HepG2 (cell line): ENCODE measurements around the gene SEMA3G. TPM values are rescaled to one million over a fixed set of nuclear protein-coding genes. Genes with fewer than 3 reads are reported as not detected.
A peak's percentile ranks its signal among the peaks of the same experiment; 100 is the strongest.

Experiments
- FLYWCH1 ChIP-seq: sonication (generic); formaldehyde crosslinking; IDR thresholded peaks from 2 replicates; pipeline ENCODE4 v1.8.1; 2023; ENCODE audit warnings: mild to moderate bottlenecking, missing genetic modification reagents
- JUN ChIP-seq: sonication (generic); formaldehyde crosslinking; IDR thresholded peaks from 2 replicates; pipeline ENCODE4 v1.4.0; 2020; ENCODE audit warnings: mild to moderate bottlenecking, missing genetic modification reagents
- KLF12 ChIP-seq: sonication (generic); formaldehyde crosslinking; IDR thresholded peaks from 2 replicates; pipeline ENCODE4 v1.4.0; 2020; ENCODE audit warnings: missing genetic modification reagents, borderline replicate concordance
- NBN ChIP-seq: fragments of 450-650 bp; conservative IDR thresholded peaks from 2 replicates; pipeline ENCODE4 v1.6.1; 2017
- NFKB2 ChIP-seq: sonication (generic); formaldehyde crosslinking; IDR thresholded peaks from 2 replicates; pipeline ENCODE4 v1.4.0; 2020; ENCODE audit warnings: missing genetic modification reagents, borderline replicate concordance
- PTBP1 ChIP-seq: fragments of 200-400 bp; formaldehyde crosslinking; IDR thresholded peaks from 2 replicates; pipeline ENCODE4 v1.6.1; 2018; ENCODE audit warnings: low read length, low read depth; ENCODE audit not compliant: poor library complexity, severe bottlenecking
- RNF219 ChIP-seq: sonication (generic); formaldehyde crosslinking; IDR thresholded peaks from 2 replicates; pipeline ENCODE4 v1.5.0; 2020; ENCODE audit warnings: mild to moderate bottlenecking, missing genetic modification reagents
- XBP1 ChIP-seq: sonication (generic); formaldehyde crosslinking; IDR thresholded peaks from 2 replicates; pipeline ENCODE4 v1.5.0; 2020; ENCODE audit warnings: missing genetic modification reagents
- ZBTB1 ChIP-seq: sonication (generic); formaldehyde crosslinking; IDR thresholded peaks from 2 replicates; pipeline ENCODE4 v1.4.0; 2020; ENCODE audit warnings: missing genetic modification reagents, borderline replicate concordance
- ZFX ChIP-seq: sonication (generic); formaldehyde crosslinking; IDR thresholded peaks from 2 replicates; pipeline ENCODE4 v1.4.0; 2020; ENCODE audit warnings: mild to moderate bottlenecking, low read depth, missing genetic modification reagents, moderate library complexity
- ZNF12 ChIP-seq: sonication (generic); formaldehyde crosslinking; IDR thresholded peaks from 2 replicates; pipeline ENCODE4 v1.5.0; 2020; ENCODE audit warnings: missing genetic modification reagents
- ZNF333 ChIP-seq: sonication (generic); formaldehyde crosslinking; IDR thresholded peaks from 2 replicates; pipeline ENCODE4 v1.4.0; 2020; ENCODE audit warnings: mild to moderate bottlenecking, missing genetic modification reagents, borderline replicate concordance
- ZNF512B ChIP-seq: sonication (generic); formaldehyde crosslinking; IDR thresholded peaks from 2 replicates; pipeline ENCODE4 v1.5.1; 2020; ENCODE audit warnings: missing genetic modification reagents, mild to moderate bottlenecking, borderline replicate concordance
- ZNF552 ChIP-seq: sonication (generic); formaldehyde crosslinking; IDR thresholded peaks from 2 replicates; pipeline ENCODE4 v1.9.0; 2022; ENCODE audit warnings: missing genetic modification reagents, mild to moderate bottlenecking, borderline replicate concordance
- ZNF652 ChIP-seq: IDR thresholded peaks from 2 replicates; pipeline ENCODE4 v1.6.1; 2016; ENCODE audit warnings: low read depth, borderline replicate concordance
- ZNF710 ChIP-seq: sonication (generic); formaldehyde crosslinking; IDR thresholded peaks from 2 replicates; pipeline ENCODE4 v1.5.0; 2020; ENCODE audit warnings: mild to moderate bottlenecking, missing genetic modification reagents, borderline replicate concordance
- ZNF850 ChIP-seq: sonication (generic); formaldehyde crosslinking; conservative IDR thresholded peaks from 2 replicates; pipeline ENCODE4 v1.9.0; 2021; ENCODE audit warnings: mild to moderate bottlenecking, missing genetic modification reagents
- ZSCAN20 ChIP-seq: sonication (generic); formaldehyde crosslinking; IDR thresholded peaks from 2 replicates; pipeline ENCODE4 v1.4.0; 2020; ENCODE audit warnings: missing genetic modification reagents, mild to moderate bottlenecking, borderline replicate concordance
- polyA plus RNA-seq, 8 experiments: library from polyadenylated mRNA; depleted of rRNA in 3 of 8; stranded (reverse) in 7 of 8; unstranded in 1 of 8; fragments of >200 nt; fragmentation: Illumina TruSeq in 4 of 8; extraction: Trizol in 4 of 8; gene quantifications; 2 replicates each; pipeline versions ENCODE4 v1.2.1 to v1.2.3, GENCODE V29; 2011 to 2016; ENCODE audit warnings: low read depth in 4 of 8, missing spikeins in 1 of 8, mixed read lengths in 1 of 8; ENCODE audit not compliant: insufficient read depth in 1 of 8
- total RNA-seq, 5 experiments: library from RNA; depleted of rRNA; stranded (reverse); fragments of >200 nt; fragmentation: Illumina TruSeq; extraction: Trizol; gene quantifications; 2 replicates each; pipeline ENCODE4 v1.2.3, GENCODE V29; 2016; ENCODE audit warnings: low read depth in 1 of 5
- TF ChIP-seq, protein P1 (sequence below): sonication (generic); formaldehyde crosslinking; IDR thresholded peaks from 2 replicates; pipeline ENCODE4 v1.5.0; 2020; ENCODE audit warnings: missing genetic modification reagents
- TF ChIP-seq, protein P2 (sequence below): sonication (generic); formaldehyde crosslinking; IDR thresholded peaks from 2 replicates; pipeline ENCODE4 v1.5.0; 2020; ENCODE audit warnings: mild to moderate bottlenecking, low read depth, missing genetic modification reagents, borderline replicate concordance

The SEMA3G gene
- total and polyA plus RNA-seq, 2 of the 13 experiments (the other 11 are each of a cell fraction or from before 2014, with no cell fraction given) = 6.1 to 8.3 TPM

DNA sequence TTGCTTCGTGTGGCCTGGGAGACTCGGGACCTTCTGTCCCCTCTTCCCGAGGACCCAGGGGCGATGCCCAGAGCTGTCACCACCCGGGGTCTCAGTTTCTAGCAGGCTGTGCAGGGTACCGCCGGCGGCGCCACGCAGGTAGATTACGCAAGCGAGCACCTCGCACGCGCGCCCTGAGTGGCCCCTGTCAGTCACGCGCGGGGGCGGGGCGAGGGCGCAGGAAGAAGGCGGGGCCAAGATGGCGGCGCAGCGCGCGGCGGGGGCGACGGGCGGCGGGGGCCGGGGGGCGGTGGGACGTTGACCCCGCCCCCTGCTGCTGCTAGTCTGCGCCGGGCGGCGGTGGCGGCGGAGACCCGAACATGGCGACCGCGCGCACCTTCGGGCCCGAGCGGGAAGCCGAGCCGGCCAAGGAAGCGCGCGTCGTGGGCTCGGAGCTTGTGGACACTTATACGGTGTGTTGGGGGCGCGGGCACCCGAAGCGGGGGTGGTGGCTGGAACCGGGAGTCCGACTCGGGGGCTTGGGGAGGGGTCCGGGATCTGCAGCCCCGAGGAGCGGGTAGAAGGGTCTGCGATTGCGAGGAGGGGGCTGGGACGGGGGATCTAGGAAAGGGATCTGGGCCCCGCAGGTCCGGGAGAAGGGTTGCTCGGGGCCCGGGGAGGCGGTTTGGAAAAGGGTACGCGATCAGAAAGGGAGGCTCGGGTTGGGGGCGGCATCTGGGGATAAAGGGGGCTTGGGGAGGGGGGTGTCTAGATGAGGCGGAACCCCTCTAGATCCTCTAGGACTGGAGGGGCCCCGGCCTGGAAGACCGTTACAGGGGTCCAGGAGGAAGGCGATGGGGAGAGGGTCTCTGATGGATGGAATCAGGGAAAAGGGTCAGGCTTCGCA is 10.6 kb upstream of the SEMA3G start, which contains the start of gene NISCH (continued):
- no peak for TF ChIP-seq ZNF512B (CRISPR knock-in tag)
- TF ChIP-seq FLYWCH1 (CRISPR knock-in tag) = no peak
- TF ChIP-seq ZNF552 (CRISPR knock-in tag) = no peak
- TF ChIP-seq ZBTB1 = no peak
- no peak for TF ChIP-seq ZNF12 (CRISPR knock-in tag)
- no peak; the same call in 1 of the 2 replicates for TF ChIP-seq RNF219 (CRISPR knock-in tag)
- TF ChIP-seq ZNF652 (CRISPR knock-in tag) = no peak
- no peak for TF ChIP-seq JUN (CRISPR knock-in tag)
- TF ChIP-seq ZNF333 = no peak; the same call in 1 of the 2 replicates
- TF ChIP-seq NFKB2 (CRISPR knock-in tag) = no peak
- 0 out of 2 replicates have a peak, but pooled peaks have one; percentile 31 for TF ChIP-seq ZNF710 (CRISPR knock-in tag)
- no peak for TF ChIP-seq ZNF850 (CRISPR knock-in tag)
- no peak for TF ChIP-seq PTBP1
- TF ChIP-seq, protein P1, sequence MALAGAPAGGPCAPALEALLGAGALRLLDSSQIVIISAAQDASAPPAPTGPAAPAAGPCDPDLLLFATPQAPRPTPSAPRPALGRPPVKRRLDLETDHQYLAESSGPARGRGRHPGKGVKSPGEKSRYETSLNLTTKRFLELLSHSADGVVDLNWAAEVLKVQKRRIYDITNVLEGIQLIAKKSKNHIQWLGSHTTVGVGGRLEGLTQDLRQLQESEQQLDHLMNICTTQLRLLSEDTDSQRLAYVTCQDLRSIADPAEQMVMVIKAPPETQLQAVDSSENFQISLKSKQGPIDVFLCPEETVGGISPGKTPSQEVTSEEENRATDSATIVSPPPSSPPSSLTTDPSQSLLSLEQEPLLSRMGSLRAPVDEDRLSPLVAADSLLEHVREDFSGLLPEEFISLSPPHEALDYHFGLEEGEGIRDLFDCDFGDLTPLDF = no peak
- TF ChIP-seq XBP1 (CRISPR knock-in tag) = no peak
- TF ChIP-seq NBN = no peak
- TF ChIP-seq KLF12 (CRISPR knock-in tag) = no peak
- TF ChIP-seq ZSCAN20 (CRISPR knock-in tag) = no peak
- TF ChIP-seq, protein P2, sequence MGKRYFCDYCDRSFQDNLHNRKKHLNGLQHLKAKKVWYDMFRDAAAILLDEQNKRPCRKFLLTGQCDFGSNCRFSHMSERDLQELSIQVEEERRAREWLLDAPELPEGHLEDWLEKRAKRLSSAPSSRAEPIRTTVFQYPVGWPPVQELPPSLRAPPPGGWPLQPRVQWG (CRISPR knock-in tag) = no peak
- peak; percentile 72 for TF ChIP-seq ZFX (CRISPR knock-in tag)
